Progenitor cell of endocrine pancreas (in vitro differentiated cells): ENCODE measurements around the gene HAPLN3. TPM values are rescaled to one million over a fixed set of nuclear protein-coding genes. Genes with fewer than 3 reads are reported as not detected.
A peak's percentile ranks its signal among the peaks of the same experiment; 100 is the strongest.
"Not testable (repeated sequence)": the region's sequence is repeated elsewhere in the genome, so short reads cannot be mapped to it uniquely, and the experiment has no call there.

Experiments
- DNase-seq: peaks from one replicate; pipeline ENCODE4 v3.0.0; 2021; ENCODE audit warnings: low spot score; ENCODE audit not compliant: unreplicated experiment
- H3K27ac Mint-ChIP-seq: 2 replicates; pipeline ENCODE4 v1.8.0; 2021; ENCODE audit warnings: mild to moderate bottlenecking, moderate library complexity, mixed read lengths
- H3K27me3 Mint-ChIP-seq: 2 replicates; pipeline ENCODE4 v1.8.0; 2021; ENCODE audit warnings: mixed read lengths
- H3K36me3 Mint-ChIP-seq: 2 replicates; pipeline ENCODE4 v1.8.0; 2022; ENCODE audit warnings: mixed read lengths; ENCODE audit not compliant: insufficient read depth
- H3K4me1 Mint-ChIP-seq: 2 replicates; pipeline ENCODE4 v1.8.0; 2021; ENCODE audit warnings: low read depth, mixed read lengths
- H3K4me3 Mint-ChIP-seq: 2 replicates; pipeline ENCODE4 v1.8.0; 2021; ENCODE audit warnings: low read depth, mild to moderate bottlenecking, moderate library complexity, mixed read lengths
- H3K9me3 Mint-ChIP-seq: 2 replicates; pipeline ENCODE4 v1.8.0; 2021; ENCODE audit warnings: low read depth, mixed read lengths
- long read RNA-seq: library from polyadenylated mRNA; unstranded; transcript quantifications from one replicate; pipeline ENCODE4 v2.0.0, GENCODE V29; 2020
- total RNA-seq: library from RNA; stranded (reverse); gene quantifications from 2 replicates; pipeline ENCODE4 v1.2.1, GENCODE V29; 2021
- TF ChIP-seq, protein P1 (sequence below): fragments of 200-600 bp; sonication (generic); IDR thresholded peaks from one replicate; pipeline ENCODE4 v1.5.0; 2021; ENCODE audit warnings: antibody characterized with exemption, mild to moderate bottlenecking; ENCODE audit not compliant: unreplicated experiment

The HAPLN3 gene
- total RNA-seq, result 6.2 and 8.4 TPM in 2 replicates
- long read RNA-seq, transcript HAPLN3-201 (5 exons, 1,980 nt), result major isoform, 8 of 9 reads
- long read RNA-seq, partial matches to known transcripts, result 0 of 9 reads
- long read RNA-seq, other reads (novel, unspliced or antisense), result 1 of 9 reads

GRCh38 chr15:88894819-88895767 is at the start of gene HAPLN3:
HAPLN3 (minus strand) TSS chr15:88895544; CDS start chr15:88887298, 8,246 bp downstream.
- H3K36me3 Mint-ChIP-seq, result peaks cover 3% of the 10 kb centered on the region
- H3K9me3 Mint-ChIP-seq, result no peaks in the 10 kb centered on the region
- peaks cover 8% of the 10 kb centered on the region for H3K27me3 Mint-ChIP-seq
- H3K4me1 Mint-ChIP-seq, result peaks cover 20% of the 10 kb centered on the region
- peak within 1 kb of the TSS; percentile 59 for H3K4me3 Mint-ChIP-seq
- peak within 1 kb of the TSS; percentile 53 for H3K27ac Mint-ChIP-seq
- TF ChIP-seq, protein P1, sequence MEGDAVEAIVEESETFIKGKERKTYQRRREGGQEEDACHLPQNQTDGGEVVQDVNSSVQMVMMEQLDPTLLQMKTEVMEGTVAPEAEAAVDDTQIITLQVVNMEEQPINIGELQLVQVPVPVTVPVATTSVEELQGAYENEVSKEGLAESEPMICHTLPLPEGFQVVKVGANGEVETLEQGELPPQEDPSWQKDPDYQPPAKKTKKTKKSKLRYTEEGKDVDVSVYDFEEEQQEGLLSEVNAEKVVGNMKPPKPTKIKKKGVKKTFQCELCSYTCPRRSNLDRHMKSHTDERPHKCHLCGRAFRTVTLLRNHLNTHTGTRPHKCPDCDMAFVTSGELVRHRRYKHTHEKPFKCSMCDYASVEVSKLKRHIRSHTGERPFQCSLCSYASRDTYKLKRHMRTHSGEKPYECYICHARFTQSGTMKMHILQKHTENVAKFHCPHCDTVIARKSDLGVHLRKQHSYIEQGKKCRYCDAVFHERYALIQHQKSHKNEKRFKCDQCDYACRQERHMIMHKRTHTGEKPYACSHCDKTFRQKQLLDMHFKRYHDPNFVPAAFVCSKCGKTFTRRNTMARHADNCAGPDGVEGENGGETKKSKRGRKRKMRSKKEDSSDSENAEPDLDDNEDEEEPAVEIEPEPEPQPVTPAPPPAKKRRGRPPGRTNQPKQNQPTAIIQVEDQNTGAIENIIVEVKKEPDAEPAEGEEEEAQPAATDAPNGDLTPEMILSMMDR, result no peak
- no peak for DNase-seq

DNA sequence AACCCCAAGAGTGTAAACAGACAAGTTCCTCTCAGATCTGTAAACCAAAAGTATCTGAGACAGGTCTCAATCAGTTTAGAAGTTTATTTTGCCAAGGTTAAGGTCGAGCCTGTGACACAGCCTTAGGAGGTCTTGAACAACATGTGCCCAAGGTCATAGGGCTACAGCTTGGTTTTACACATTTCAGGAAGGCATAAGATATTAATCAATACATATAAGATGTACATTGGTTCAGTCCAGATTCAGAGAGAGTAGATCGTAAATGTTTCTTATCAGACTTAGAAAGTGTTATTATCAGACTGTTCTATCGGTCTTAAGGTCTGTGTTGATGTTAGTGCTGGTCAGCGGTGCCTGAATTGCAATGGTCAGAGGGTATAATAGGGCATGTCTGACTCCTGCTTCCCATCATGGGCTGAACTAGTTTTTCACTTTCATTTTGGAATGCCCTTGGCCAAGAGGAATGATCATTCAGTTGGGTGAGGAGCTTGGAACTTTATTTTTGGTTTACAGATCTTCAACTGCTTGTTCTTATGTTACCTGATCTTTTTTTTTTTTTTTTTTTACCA is 44.8 kb upstream of the HAPLN3 start:
- DNase-seq, result no peak
- Mint-ChIP-seq H3K27ac (no peak overlapping the region), H3K27me3 (no peaks in the 10 kb centered on the region), H3K4me3 (no peak overlapping the region), H3K4me1 (peaks cover 5% of the 10 kb centered on the region), H3K36me3 (no peaks in the 10 kb centered on the region), H3K9me3 (no peaks in the 10 kb centered on the region)
- TF ChIP-seq, protein P1, result no peak

DNA sequence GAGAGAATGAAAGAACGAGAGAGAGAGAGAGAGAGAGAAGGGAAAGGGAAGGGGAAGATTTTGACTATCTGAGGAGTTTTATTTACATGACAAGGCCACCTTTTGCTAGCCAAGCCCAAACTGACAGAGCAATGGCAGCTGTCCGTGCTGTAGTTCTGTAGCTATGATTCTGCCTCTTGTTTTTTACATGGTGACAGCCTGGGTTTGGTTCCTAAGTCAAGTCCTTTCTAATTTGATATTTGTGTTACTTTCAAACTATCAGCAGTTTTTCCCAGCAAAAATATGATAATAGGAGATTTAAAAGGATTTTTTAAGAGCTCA is 44.1 kb upstream of the HAPLN3 start:
- Mint-ChIP-seq H3K9me3 (no peaks in the 10 kb centered on the region), H3K4me1 (peaks cover 5% of the 10 kb centered on the region), H3K27ac (no peak overlapping the region), H3K4me3 (no peak overlapping the region), H3K36me3 (no peaks in the 10 kb centered on the region), H3K27me3 (no peaks in the 10 kb centered on the region)
- TF ChIP-seq, protein P1, result no peak
- no peak for DNase-seq

DNA sequence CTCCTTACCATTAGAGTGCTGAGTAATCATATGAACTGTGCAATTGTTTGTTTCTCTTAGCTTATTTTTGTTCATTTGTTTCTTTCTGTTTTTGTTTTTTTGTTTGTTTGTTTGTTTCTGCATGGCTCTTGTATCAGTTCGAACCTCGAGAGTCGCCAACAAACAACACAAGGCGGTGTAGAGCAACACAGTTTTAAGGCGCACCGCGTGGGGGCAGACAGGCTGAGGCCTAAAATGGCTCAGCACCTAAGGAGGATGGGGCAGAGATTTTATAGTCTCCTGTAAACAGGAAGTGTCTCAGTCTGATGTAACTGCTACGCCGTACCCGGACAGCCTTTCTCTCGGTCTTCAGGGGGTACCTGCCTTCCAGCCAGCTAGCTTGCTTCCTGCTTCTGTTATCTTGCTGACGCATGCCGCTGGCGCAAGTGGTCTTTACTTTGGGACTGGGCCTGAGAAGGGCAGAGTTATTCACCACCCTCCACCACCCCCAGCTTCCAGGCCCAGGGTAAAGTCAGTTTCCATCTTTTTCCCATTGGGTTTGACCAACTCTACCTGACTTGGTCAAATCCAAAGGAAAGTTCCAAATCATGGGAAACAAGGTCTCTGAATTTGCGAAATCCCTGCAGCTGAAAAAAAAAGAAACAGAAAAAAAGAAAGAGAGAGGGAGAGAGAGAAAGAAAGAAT is 43.6 kb upstream of the HAPLN3 start:
- H3K4me1 Mint-ChIP-seq, result peaks cover 5% of the 10 kb centered on the region
- DNase-seq, result no peak
- no peak overlapping the region for H3K4me3 Mint-ChIP-seq
- no peaks in the 10 kb centered on the region for H3K36me3 Mint-ChIP-seq
- no peaks in the 10 kb centered on the region for H3K9me3 Mint-ChIP-seq
- TF ChIP-seq, protein P1, result no peak
- H3K27me3 Mint-ChIP-seq, result no peaks in the 10 kb centered on the region
- H3K27ac Mint-ChIP-seq, result peak overlapping the region; percentile 9

DNA sequence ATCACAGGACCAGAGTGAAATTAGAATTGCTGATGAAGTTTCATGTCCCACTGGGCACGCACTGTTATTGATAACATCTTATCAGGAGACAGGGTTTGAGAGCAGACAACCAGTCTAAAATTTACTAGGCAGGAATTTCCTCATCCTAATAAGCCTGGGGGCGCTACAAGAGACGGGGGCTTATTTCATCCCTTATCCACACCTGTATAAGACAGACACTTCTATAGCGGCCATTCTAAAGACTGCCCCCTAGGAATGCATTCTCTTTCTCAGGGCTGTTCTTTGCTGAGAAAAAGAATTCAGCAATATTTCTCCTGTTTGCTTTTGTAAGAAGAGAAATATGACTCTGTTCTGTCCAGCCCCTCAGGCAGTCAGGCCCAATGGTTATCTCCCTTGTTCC is 39.1 kb upstream of the HAPLN3 start:
- not testable (repeated sequence) for H3K27me3 Mint-ChIP-seq, DNase-seq, H3K9me3 Mint-ChIP-seq, H3K4me3 Mint-ChIP-seq, H3K27ac Mint-ChIP-seq, H3K36me3 Mint-ChIP-seq
- H3K4me1 Mint-ChIP-seq, result peaks cover 15% of the 10 kb centered on the region
